ENCODE data around the gene CALN1. TPM values are rescaled to one million over a fixed set of nuclear protein-coding genes. Genes with fewer than 3 reads are reported as not detected.

The CALN1 gene
- total RNA-seq, 1 donor: not detected

- DNase-seq (ENCODE audit: low read depth): no peak
- TF ChIP-seq CTCF (IDR thresholded peaks at IDR 0.05; ENCODE audit: insufficient read depth, low read length): no peak
- H3K4me3 ChIP-seq (ENCODE audit: low read depth, low read length): no peak overlapping the region
These were observed 437.5 kb downstream of the CALN1 start for GRCh38 chr7:71974611-71975010.

- DNase-seq (ENCODE audit: low read depth): no peak
- TF ChIP-seq CTCF (IDR thresholded peaks at IDR 0.05; ENCODE audit: insufficient read depth, low read length): no peak
- no peak overlapping the region for H3K4me3 ChIP-seq (ENCODE audit: low read depth, low read length)
These were observed 439.6 kb downstream of the CALN1 start for GRCh38 chr7:71972534-71972933.

- no peak overlapping the region for H3K4me3 ChIP-seq (ENCODE audit: low read depth, low read length)
- DNase-seq (ENCODE audit: low read depth): no peak
- no peak for TF ChIP-seq CTCF (IDR thresholded peaks at IDR 0.05; ENCODE audit: insufficient read depth, low read length)
These were observed 441.4 kb downstream of the CALN1 start for GRCh38 chr7:71970725-71971124.

GRCh38 chr7:71962636-71963035, 449.5 kb downstream of the CALN1 start:
- no peak for DNase-seq (ENCODE audit: low read depth)
- no peak for TF ChIP-seq CTCF (IDR thresholded peaks at IDR 0.05; ENCODE audit: insufficient read depth, low read length)
- H3K4me3 ChIP-seq (ENCODE audit: low read depth, low read length): no peak overlapping the region

- no peak for DNase-seq (ENCODE audit: low read depth)
- no peak for TF ChIP-seq CTCF (IDR thresholded peaks at IDR 0.05; ENCODE audit: insufficient read depth, low read length)
- H3K4me3 ChIP-seq (ENCODE audit: low read depth, low read length): no peak overlapping the region
These were observed 450.9 kb downstream of the CALN1 start for GRCh38 chr7:71961283-71961682.

GRCh38 chr7:71942115-71942514, 470.0 kb downstream of the CALN1 start:
- DNase-seq (ENCODE audit: low read depth): no peak
- no peak for TF ChIP-seq CTCF (IDR thresholded peaks at IDR 0.05; ENCODE audit: insufficient read depth, low read length)
- no peak overlapping the region for H3K4me3 ChIP-seq (ENCODE audit: low read depth, low read length)

GRCh38 chr7:71937840-71938371, 474.2 kb downstream of the CALN1 start:
- no peak for DNase-seq (ENCODE audit: low read depth)
- no peak for TF ChIP-seq CTCF (IDR thresholded peaks at IDR 0.05; ENCODE audit: insufficient read depth, low read length)

More at GRCh38 chr7:71937840-71938371, 474.2 kb downstream of the CALN1 start:
- no peak overlapping the region for H3K4me3 ChIP-seq (ENCODE audit: low read depth, low read length)

All from fibroblast of the aortic adventitia (primary cell).